Stomach (tissue), 9 donors: ENCODE results near the gene TJAP1. TPM values are rescaled to one million over a fixed set of nuclear protein-coding genes. Genes with fewer than 3 reads are reported as not detected.

ENCODE experiments used
- DNase-seq, 2 donors: peaks; one replicate each; pipeline versions ENCODE4 v3.0.0 to v3.0.0-alpha.2; 2013 to 2019
- H3K27ac ChIP-seq, 5 donors: fragments of 200-600 bp in 4 of 5; sonication (generic) in 4 of 5; one replicate each; pipeline ENCODE4 v1.5.1; 2013 to 2019; ENCODE audit warnings: mild to moderate bottlenecking in 1 of 5, moderate library complexity in 1 of 5
- H3K27me3 ChIP-seq, 3 donors: fragments of 200-600 bp; sonication (generic); one replicate each; pipeline ENCODE4 v1.5.1; 2017 to 2019; ENCODE audit warnings: mixed run types in 1 of 3
- H3K36me3 ChIP-seq, 4 donors: fragments of 200-600 bp; sonication (generic); 1 replicate in 3 of 4; 2 replicates in 1 of 4; pipeline ENCODE4 v1.5.1; 2016 to 2019
- H3K4me1 ChIP-seq, 4 donors: fragments of 200-600 bp; sonication (generic); one replicate each; pipeline ENCODE4 v1.5.1; 2016 to 2019
- H3K4me3 ChIP-seq, 4 donors: fragments of 200-600 bp; sonication (generic) in 3 of 4; one replicate each; pipeline ENCODE4 v1.5.1; 2016 to 2019; ENCODE audit warnings: mild to moderate bottlenecking in 1 of 4
- H3K9me3 ChIP-seq, 4 donors: fragments of 200-600 bp; sonication (generic); one replicate each; pipeline ENCODE4 v1.5.1; 2016 to 2019
- EP300 ChIP-seq: sonication (generic); formaldehyde crosslinking; IDR thresholded peaks from one replicate; pipeline ENCODE4 v1.6.1; 2017; ENCODE audit warnings: antibody characterized with exemption
- POLR2A ChIP-seq, 4 donors: fragments of 450-650 bp; IDR thresholded peaks; one replicate each; pipeline ENCODE4 v1.6.1; 2016; ENCODE audit warnings: antibody characterized with exemption in 4 of 4, control low read depth in 2 of 4, mild to moderate bottlenecking in 1 of 4, moderate library complexity in 1 of 4
- POLR2AphosphoS5 ChIP-seq, 3 donors: sonication (generic); formaldehyde crosslinking; IDR thresholded peaks; one replicate each; pipeline ENCODE4 v1.6.1; 2016; ENCODE audit warnings: antibody characterized with exemption in 3 of 3
- WGBS, 5 donors: extraction: QIAGEN DNeasy Blood & Tissue Kit in 3 of 5; methylation state at CpG; one replicate each; pipeline versions ENCODE4 v1.1.5 to v1.1.7; 2013 to 2018; 5-methylcytosine and 5-hydroxymethylcytosine counted together
- intact Hi-C: fragments of 100-400 bp; cut with DNase I; formaldehyde crosslinking; loops from one replicate; pipeline ENCODE4 v1.15.1; 2023; ENCODE audit warnings: low total_unique reads
- polyA plus RNA-seq, 3 donors: library from polyadenylated mRNA; stranded (reverse); fragments of 200-250 nt; gene quantifications; one replicate each; pipeline ENCODE4 v1.2.3, GENCODE V29; 2013
- total RNA-seq, 5 donors: library from RNA; depleted of rRNA; stranded (reverse); fragments of >200 nt; gene quantifications; one replicate each; pipeline versions ENCODE4 v1.1.0 to v1.2.3, GENCODE V29; 2014 to 2016
- TF ChIP-seq, protein P1 (sequence below), 7 experiments: fragments of 450-650 bp in 4 of 7; fragments of 200-600 bp in 3 of 7; sonication (generic) in 3 of 7; IDR thresholded peaks; one replicate each; pipeline ENCODE4 v1.5.1; 2016 to 2019; ENCODE audit warnings: antibody characterized with exemption in 7 of 7, control low read depth in 2 of 7, mild to moderate bottlenecking in 1 of 7
- donor health status: healthy with polysubstance abuse.
- donor health status: Bipolar disorder and iron deficiency.
- donor health status: healthy.

The TJAP1 gene
- total and polyA plus RNA-seq, 8 donors, result 8.4 to 182 (median 14.1) TPM

DNA sequence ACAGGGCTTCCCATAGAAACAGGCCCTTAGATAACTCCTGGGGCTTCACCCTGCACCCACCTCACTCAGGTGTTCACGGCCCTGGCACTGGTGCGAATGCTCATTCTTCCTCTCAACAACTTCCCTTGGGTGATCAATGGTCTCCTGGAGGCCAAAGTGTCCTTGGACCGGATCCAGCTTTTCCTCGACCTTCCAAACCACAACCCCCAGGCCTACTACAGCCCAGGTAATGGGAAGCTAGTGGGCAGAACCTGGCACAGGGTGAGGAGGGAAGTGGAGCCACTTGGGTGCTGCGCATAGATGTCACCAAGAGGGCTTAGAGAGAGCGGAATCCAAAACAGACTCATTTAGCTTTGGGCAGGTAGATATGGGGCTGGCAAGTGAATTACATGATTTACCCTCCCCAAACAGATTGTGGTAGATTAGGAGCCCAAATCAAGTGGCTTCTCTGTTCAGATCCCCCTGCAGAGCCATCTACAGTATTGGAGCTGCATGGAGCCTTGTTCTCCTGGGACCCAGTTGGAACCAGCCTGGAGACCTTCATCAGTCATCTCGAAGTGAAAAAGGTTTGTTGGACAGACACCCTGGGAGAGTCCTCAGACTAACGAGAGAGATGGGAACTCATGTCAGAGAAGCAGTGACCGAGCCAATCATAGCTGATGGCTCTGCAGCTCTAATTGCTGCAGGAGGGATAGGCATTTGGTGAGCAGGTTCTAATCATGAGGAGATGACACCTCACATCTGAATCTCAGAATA is 41.5 kb upstream of the TJAP1 start:
- Histone ChIP-seq H3K27ac (peak overlapping the region; percentile 22 to 76 (median 66)), H3K9me3 (no peaks in the 10 kb centered on the region), H3K4me1 (peaks cover 18 to 29% (median 24%) of the 10 kb centered on the region in 4 donors), H3K4me3 (no peak overlapping the region), H3K36me3 (peaks cover 33 to 75% (median 72%) of the 10 kb centered on the region in 4 donors), H3K27me3 (no peaks in the 10 kb centered on the region)
- intact Hi-C loops, result no loop called here
- TF ChIP-seq, protein P1, sequence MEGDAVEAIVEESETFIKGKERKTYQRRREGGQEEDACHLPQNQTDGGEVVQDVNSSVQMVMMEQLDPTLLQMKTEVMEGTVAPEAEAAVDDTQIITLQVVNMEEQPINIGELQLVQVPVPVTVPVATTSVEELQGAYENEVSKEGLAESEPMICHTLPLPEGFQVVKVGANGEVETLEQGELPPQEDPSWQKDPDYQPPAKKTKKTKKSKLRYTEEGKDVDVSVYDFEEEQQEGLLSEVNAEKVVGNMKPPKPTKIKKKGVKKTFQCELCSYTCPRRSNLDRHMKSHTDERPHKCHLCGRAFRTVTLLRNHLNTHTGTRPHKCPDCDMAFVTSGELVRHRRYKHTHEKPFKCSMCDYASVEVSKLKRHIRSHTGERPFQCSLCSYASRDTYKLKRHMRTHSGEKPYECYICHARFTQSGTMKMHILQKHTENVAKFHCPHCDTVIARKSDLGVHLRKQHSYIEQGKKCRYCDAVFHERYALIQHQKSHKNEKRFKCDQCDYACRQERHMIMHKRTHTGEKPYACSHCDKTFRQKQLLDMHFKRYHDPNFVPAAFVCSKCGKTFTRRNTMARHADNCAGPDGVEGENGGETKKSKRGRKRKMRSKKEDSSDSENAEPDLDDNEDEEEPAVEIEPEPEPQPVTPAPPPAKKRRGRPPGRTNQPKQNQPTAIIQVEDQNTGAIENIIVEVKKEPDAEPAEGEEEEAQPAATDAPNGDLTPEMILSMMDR (IDR thresholded peaks at IDR 0.05), result no peak
- no peak for DNase-seq
- WGBS, 5 donors, result 77 to 83% (median 80%) methylated on average over 9 of the region's 9 CpGs

DNA sequence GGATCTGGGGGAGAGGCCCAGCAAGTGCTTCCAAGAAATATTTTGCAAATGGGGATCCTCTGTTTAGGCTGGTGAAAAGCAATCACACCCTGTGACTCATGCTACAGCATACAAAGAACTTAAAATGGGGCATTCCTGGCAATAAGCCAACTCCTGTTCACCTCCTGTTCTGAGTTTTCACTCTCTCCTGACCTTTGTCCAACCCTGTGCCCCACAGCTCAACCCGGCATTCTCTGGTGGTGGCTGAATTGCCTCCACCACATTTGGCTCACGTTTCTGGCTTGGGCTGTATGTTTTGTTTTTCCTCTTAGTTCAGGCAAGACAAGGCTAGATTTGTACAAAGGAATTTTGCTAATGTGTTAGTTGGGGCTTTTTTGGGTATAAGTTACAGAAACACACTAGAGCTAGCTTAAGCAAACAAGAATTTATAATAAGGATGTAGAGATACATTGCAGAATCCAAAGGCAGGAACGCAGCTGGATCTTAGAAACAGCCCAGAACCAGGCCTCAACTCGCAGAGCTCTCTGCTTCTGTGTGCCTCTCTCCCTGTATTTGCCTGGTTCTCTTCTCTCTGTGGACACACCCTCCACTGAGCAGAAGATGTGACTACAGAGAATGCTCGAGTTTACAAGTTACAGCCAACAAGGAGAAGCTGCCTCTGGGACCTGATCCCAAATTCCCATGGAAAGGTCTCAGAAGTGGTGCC is 40.6 kb upstream of the TJAP1 start:
- 13 to 35% (median 17%) methylated on average over 5 of the region's 5 CpGs for WGBS, 5 donors
- intact Hi-C loops, result no loop called here
- Histone ChIP-seq H3K4me3 (no peak overlapping the region), H3K9me3 (no peaks in the 10 kb centered on the region), H3K4me1 (peaks cover 18 to 29% (median 24%) of the 10 kb centered on the region in 4 donors), H3K36me3 (peaks cover 30 to 77% (median 73%) of the 10 kb centered on the region in 4 donors), H3K27ac (peak overlapping the region; percentile 22 to 76 (median 66)), H3K27me3 (no peaks in the 10 kb centered on the region)
- no peak for TF ChIP-seq EP300
- peak in 2 of 3 donors; percentile 25 to 75 for TF ChIP-seq POLR2AphosphoS5 (IDR thresholded peaks at IDR 0.05)
- DNase-seq, result peak; percentile 50 to 92

DNA sequence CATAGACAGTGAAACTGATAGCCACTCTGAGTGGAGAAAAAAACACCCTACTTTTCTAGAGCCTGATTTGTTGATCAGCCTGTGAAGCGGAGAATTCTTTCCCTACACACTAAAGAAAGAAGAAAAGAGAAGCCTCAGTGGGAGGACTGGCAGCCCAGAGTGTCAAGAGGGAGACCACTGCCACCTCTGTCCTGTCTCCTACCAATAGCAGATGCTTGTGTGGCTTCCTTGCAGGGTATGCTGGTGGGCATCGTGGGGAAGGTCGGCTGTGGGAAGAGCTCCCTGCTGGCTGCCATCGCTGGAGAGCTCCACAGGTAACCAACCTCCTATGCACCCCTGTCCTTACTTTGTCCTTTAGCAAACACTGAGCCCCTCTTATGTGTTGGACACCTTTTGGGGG is 39.7 kb upstream of the TJAP1 start:
- H3K36me3 ChIP-seq, result peaks cover 33 to 78% (median 74%) of the 10 kb centered on the region in 4 donors
- intact Hi-C loops, result no loop called here
- WGBS, 5 donors, result 70 to 78% (median 71%) methylated on average over 4 of the region's 4 CpGs

DNA sequence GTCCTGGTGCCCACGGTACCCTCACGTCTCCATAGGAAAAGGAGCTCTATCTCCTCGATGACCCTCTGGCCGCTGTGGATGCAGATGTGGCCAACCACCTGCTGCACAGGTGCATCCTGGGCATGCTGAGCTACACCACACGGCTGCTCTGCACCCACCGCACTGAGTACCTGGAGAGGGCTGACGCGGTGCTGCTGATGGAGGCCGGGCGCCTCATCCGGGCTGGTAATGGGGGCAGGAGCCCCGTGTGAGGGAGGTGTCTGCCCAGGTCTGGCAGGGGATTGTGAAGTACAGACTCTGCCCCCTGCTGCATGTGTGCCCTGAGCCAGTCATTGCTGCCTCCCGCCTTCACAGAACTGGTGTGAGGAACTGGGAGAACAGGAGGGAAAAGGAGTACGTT is 34.4 kb upstream of the TJAP1 start:
- Histone ChIP-seq H3K4me3 (no peak overlapping the region), H3K36me3 (peaks cover 69 to 100% (median 98%) of the 10 kb centered on the region in 4 donors), H3K27me3 (no peaks in the 10 kb centered on the region), H3K4me1 (peaks cover 0 to 1% (median 0%) of the 10 kb centered on the region in 4 donors), H3K27ac (no peak overlapping the region), H3K9me3 (no peaks in the 10 kb centered on the region)
- 88 to 94% (median 91%) methylated on average over 14 of the region's 14 CpGs for WGBS, 5 donors
- intact Hi-C loops, result no loop called here
- no peak for DNase-seq
- TF ChIP-seq POLR2AphosphoS5 (IDR thresholded peaks at IDR 0.05) (no peak), POLR2A (IDR thresholded peaks at IDR 0.05) (no peak), EP300 (no peak)

More for the DNA sequence above, 39.7 kb upstream of the TJAP1 start:
- Histone ChIP-seq H3K27ac (peak overlapping the region; percentile 23 to 76 (median 66)), H3K4me3 (no peak overlapping the region), H3K27me3 (no peaks in the 10 kb centered on the region), H3K4me1 (peaks cover 18 to 29% (median 24%) of the 10 kb centered on the region in 4 donors), H3K9me3 (no peaks in the 10 kb centered on the region)
- TF ChIP-seq POLR2A (IDR thresholded peaks at IDR 0.05) (no peak), EP300 (no peak), POLR2AphosphoS5 (IDR thresholded peaks at IDR 0.05) (no peak)
- TF ChIP-seq, protein P1 (IDR thresholded peaks at IDR 0.05), result no peak
- DNase-seq, result no peak

DNA sequence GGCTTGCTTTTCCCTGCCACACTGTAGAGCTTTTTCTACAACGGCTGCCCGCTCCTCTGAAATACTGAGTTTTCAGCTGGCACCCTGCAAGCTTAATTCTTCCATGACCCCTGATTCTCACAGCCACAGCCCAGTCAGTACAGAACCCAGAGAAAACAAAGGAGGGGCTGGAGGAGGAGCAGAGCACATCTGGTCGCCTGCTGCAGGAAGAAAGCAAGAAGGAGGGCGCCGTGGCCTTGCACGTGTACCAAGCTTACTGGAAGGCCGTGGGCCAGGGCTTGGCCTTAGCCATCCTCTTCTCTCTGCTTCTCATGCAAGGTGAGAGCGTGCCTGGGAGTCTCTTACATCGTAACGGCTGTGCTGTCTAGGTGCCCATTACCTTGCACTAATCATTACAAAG is 33.3 kb upstream of the TJAP1 start:
- no peaks in the 10 kb centered on the region for H3K27me3 ChIP-seq
- H3K27ac ChIP-seq, result no peak overlapping the region
- WGBS, 5 donors, result 86 to 89% (median 88%) methylated on average over 8 to 10 of the region's 10 CpGs
- H3K4me1 ChIP-seq, result no peaks in the 10 kb centered on the region
- no peak for DNase-seq
- H3K9me3 ChIP-seq, result no peaks in the 10 kb centered on the region
- TF ChIP-seq, protein P1 (IDR thresholded peaks at IDR 0.05), result no peak
- no peak for TF ChIP-seq EP300
- TF ChIP-seq POLR2AphosphoS5 (IDR thresholded peaks at IDR 0.05), result no peak
- TF ChIP-seq POLR2A (IDR thresholded peaks at IDR 0.05), result no peak
- intact Hi-C loops, result no loop called here
- peaks cover 69 to 100% (median 98%) of the 10 kb centered on the region in 4 donors for H3K36me3 ChIP-seq
- no peak overlapping the region for H3K4me3 ChIP-seq
